SIG-M5 treated with dmso at 0.1 percent for 504 hours (cell line): ENCODE data around the gene ZNF57.
A peak's percentile ranks its signal among the peaks of the same experiment; 100 is the strongest.
"Not testable (repeated sequence)": the region's sequence is repeated elsewhere in the genome, so short reads cannot be mapped to it uniquely, and the experiment has no call there.

Experiments used
- DNase-seq: peaks from one replicate; lab custom pipeline; 2025; ENCODE audit not compliant: unreplicated experiment; lab: John Stamatoyannopoulos, UW

ZNF57 gene

DNA sequence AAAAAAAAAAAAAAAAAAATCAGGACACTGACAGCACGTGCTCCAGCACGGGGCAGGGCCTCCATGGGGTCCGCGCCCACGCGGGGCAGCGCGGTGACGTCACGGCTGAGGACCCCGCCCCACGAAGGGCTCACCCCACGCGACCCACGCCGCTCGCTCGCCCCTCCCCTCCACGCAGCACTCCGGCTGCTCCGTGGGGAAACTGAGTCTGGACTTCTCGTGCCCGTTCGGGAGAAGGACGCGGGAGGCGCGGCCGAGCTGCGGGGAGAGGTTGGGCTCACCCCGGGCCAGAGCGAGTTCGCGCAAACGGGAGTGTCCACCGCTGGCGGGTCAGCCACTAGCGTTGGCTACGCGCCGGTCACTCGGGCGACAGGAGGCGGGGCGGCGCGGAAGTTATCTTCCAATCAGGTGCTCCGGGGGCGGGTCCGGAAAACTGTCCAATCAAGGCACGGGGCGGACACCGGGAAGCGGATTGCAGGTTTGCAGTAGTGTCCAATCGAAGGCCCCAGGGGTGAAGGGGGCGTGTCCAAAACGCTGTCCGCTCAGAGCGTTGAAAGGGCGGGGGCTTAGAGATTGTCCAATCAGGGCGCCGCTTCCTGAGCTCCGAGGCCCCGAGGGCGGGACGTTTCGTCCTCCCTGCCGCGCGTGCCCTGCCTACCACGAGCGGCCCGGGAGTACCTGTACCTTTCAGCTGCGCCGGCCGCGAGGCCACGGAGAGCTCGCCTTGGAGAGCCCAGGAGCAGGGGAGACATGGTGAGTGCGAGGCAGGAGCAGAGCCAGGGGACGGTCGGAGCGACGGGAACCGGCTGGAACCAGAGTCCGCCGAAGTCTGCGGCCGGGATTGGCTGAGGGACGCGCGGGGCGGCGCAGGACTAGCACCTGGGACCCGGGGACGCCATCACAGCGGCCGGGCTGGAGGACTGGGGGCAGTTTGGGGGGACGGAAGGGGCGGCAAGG is at the start of gene ZNF57:
ZNF57 (plus strand) TSS at position 633 of the 957 bp plus-strand sequence; CDS start at position 751, 118 bp downstream.
- DNase-seq, result peak; percentile 95

DNA sequence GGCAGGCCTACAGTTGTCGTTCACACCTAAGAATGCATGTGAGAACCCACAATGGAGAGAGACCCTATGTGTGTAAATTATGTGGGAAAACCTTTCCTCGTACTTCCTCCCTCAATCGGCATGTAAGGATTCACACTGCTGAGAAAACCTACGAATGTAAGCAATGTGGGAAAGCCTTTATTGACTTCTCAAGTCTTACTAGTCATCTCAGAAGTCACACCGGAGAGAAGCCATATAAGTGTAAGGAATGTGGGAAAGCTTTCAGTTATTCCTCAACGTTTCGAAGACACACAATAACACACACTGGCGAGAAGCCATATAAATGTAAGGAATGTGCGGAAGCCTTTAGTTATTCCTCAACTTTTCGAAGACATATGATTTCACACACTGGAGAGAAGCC is 48.1 kb upstream of the ZNF57 start:
- DNase-seq, result no peak

DNA sequence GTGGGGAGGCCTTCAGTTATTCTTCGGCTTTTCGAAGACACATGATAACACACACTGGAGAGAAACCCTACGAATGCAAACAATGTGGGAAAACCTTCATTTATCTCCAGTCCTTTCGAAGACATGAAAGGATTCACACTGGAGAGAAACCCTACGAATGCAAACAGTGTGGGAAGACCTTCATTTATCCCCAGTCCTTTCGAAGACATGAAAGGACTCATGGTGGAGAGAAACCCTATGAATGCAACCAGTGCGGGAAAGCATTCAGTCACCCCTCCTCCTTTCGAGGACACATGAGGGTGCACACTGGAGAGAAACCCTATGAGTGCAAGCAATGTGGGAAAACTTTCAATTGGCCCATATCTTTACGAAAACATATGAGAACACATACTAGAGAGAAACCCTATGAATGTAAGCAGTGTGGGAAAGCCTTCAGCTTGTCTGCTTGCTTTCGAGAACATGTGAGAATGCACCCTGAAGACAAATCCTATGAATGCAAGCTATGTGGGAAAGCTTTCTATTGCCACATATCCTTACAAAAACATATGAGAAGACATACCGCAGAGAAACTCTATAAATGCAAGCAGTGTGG is 47.6 kb upstream of the ZNF57 start:
- DNase-seq, result no peak

DNA sequence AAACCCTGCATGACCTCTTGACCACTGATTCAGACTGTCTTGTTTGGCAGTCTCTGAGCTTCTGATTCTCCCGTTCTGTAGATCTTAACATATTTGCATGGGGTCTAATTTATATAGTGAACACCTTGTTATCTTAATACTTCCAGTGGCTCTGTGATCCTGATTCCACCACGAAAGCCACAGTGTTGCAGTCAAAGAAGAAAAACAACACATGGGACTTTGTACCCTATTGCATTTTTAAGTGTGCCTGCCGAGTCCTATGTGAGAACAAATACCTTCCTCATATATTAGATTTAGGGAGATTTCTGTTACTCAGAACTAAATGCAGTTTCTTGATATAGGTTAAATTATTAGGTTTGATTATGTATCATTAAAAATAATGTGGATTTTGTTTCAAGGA is 45.9 kb upstream of the ZNF57 start:
- no peak for DNase-seq

DNA sequence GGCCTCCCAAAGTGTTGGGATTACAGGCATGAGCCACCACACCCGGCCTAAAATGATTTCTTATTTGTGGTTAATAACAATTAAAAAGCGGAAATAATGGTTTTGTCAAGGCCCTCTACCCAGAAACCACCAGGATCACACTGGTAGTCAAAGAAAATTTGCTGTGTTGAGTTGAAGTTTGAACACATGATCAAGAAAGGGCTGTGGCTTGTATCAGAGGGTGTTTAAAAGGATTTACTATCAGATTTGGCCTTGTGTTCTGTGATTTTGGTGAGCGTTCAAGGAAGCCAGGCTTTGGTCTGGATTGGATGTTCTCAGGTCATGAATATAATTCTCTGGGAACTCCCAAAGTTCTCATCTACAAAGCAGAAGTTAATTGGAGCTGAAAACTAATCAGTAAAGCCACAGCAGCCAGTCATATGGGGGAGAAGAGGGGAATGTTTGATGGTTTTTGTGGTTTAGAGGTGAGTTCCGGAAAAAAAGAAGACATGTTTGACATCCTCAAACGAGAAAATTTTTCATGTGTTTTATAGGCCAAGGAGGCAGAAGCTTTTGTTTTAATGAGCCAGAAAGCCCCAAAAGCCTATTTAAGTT is 44.2 kb upstream of the ZNF57 start:
- DNase-seq, result no peak

DNA sequence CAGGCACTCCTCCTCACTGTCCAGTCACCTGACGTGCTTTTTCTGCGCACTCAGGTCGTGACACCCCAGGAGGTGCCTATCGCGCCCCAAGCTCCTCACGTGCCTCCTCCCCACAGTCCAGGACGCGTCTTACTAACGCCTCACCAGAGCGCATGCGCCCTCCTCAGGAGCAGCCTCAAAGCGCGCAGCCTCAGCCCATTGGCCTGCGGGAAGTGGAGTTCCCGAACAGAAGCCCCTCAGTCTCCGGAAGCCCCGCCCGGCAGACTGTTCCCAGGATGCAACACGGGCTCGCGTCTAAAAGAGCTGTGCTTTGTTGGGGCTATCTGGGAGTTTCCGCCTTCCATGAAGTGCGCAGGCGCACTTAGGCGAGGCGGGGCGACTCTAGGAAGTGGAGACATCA is 41.9 kb upstream of the ZNF57 start:
- no peak for DNase-seq

DNA sequence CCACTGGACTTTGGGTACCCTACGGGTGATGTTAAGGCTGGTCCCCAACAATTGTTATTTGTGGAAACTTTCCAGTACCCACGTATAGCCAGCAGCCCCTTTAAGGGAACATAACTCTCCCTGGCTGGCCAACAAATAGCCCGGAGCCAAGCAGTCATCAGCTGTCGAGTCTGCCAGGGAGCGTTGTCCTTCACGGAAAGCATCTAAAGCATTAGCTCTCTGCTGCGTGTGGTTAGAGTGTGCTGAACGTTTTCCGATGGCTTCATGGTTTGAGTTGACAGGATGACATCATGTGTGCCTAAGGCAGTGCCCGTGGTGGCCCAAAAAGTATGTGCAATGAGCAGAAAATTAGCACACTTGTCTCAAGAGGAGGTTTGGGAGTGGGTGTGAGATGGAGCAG is 36.9 kb upstream of the ZNF57 start:
- no peak for DNase-seq

DNA sequence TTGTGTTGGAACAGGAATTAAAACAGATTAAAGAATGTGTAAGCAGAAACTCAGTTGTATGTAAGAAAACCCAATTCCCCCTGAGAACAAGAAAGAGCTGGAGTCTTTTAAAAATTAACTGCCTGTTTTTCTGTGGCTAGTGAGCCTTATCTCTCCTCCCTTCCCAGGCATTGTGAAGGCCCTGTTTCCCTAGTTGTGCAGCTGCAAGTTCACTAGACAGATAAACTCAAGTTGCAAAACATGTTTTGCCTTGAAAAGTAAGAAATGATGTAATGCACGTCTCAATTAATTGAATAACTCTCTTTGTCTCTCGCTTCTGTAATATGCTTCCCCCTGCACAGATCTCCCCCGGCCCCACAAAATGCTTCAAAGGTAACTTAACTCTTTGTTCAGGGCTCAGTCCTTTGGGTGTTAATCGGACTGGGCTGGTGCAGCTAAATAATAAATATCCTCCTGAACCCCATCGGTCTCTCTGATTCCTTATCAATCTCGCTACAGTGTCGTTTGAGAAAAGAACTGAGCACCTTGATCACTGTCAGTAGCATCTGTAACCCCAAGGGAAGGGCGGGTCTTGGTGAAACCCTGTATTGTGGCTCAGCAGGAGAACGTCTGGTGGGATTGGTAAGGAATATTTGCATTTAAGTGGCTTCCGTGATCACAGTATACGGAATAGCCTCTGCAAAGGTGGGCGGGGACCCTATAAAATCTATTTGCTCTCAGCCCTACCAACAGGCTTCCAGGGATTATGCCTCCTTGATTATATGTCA is 35.2 kb upstream of the ZNF57 start:
- no peak for DNase-seq

DNA sequence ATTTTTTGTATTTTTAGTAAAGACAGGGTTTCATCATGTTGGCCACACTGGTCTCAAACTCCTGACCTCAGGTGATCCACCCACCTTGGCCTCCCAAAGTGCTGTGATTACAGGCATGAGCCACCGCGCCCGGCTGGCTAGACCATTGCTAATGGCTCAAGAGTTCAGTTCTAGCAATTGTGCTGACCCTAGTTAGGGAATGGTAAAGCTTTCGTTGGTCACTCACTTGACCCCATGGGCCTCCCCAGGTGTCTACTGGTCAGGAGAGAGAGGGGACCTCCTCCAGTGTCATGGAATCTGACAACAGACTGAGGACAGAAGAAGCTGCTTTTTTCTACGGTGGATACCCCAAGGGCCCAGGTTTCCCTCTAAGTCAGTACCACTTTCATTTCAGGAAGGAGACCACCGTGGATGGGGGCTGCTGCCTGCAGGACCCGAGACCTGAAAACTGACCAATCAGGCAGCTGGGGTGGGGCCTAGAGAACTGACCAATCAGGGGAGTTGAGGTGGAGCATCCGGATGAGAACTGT is 34.2 kb upstream of the ZNF57 start:
- no peak for DNase-seq

DNA sequence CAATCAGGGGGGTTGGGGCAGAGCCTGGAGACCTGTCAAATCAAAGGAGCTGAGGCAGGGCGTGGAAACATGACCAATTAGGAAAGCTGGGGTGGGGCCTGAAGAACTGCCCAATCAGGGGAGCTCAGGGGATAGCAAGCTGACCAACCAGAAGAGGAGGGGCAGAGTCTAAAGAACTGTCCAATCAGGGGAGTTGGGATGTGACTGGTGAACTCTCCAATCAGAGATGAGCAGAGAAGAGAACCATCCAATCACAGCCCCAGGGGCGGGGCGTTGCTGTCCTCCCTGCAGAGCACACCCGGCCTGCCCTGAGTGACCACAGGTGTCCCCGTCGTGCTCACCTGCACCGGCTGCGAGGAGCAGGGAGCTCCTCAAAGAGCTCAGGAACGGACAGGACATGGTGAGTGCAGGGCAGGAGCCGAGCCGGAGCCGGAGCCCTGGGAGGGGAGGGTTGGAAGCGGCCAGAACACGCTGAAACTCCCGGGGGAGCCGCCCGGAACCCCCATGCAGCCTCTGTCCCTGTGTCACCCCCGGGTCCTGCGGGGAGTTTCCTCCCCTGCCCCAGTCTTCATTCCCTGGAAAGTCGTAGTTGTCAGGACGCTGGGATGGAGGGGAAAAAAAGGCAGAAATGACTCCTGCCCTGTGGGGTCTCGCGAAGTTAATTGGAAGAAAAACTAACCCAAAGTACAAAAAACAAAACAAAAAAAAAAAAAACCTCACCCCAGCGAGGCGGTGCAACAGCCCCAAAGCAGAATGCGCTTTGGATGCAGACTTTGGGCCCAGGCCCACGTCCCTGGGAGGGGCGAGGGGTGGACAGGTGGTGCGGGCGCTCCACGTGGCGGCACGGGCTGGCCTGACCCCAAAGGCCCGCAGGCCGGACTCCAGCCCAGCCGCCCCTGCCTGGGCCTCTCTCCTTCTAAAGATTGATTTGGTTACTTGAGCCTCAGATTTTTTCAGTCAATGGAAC is 33.4 kb upstream of the ZNF57 start, which contains the start of gene ZNF556:
ZNF556 (plus strand) TSS at position 311 of the 967 bp plus-strand sequence; CDS start at position 398, 87 bp downstream.
- DNase-seq, result no peak

DNA sequence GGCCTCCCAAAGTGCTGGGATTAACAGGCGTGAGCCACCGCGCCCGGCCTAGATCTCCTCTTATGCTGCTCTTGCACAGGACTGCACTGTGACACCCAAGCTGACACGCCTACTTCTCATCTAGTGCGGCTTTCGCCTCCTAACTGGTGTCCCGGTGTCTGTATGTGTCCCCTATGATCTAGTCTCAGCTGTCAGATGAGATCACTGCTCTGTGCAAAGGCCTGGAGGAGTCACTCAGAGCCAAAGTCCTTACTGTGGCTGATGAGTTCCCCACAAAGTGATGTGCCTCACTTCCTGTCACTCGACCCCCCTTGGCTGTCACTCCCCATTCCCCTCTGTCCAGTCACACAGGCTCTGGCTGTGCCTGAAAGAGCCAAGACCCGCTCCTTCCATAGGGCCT is 31.1 kb upstream of the ZNF57 start:
- DNase-seq, result no peak

DNA sequence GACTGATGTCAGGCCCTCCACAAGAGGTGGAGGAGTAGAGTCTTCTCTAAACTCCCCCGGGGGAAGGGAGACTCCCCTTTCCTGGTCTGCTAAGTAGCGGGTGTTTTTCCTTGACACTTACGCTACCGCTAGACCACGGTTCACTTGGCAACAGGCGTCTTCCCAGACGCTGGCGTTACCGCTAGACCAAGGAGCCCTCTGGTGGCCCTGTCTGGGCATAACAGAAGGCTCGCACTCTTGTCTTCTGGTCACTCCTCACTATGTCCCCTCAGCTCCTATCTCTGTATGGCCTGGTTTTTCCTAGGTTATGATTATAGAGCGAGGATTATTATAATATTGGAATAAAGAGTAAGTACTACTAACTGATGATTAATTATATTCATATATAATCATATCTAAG is 28.6 kb upstream of the ZNF57 start:
- not testable (repeated sequence) for DNase-seq

DNA sequence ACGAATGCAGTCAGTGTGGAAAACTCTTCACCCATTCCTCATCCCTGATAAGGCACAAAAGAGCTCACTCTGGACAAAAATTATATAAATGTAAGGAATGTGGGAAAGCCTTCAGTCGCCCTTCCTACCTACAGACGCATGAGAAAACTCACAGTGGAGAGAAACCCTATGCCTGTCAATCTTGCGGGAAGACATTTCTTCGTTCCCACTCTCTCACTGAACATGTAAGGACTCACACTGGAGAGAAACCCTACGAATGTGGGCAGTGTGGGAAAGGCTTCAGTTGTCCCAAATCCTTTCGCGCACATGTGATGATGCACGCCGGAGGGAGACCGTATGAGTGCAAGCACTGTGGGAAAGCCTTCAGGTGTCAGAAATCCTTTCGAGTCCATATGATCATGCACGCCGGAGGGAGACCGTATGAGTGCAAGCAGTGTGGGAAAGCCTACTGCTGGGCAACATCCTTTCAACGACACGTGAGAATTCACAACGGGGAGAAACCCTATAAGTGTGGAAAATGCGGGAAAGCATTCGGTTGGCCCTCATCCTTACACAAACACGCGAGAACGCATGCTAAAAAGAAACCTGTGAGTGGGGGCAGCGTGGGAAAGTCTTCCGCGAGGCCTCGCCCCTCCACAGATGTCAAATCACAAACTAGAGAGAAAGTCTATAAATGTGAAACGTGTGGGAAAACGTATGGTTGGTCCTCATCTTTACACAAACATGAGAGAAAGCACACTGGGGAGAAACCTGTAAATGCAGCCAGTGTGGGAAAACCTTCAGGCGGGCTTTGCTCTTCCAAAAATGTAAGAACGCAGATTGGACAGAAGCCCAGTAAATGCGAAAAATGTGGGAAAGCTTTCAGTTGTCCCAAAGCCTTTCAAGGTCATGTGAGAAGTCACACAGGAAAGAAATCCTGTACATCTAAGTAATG is 23.1 kb upstream of the ZNF57 start:
- DNase-seq, result no peak

DNA sequence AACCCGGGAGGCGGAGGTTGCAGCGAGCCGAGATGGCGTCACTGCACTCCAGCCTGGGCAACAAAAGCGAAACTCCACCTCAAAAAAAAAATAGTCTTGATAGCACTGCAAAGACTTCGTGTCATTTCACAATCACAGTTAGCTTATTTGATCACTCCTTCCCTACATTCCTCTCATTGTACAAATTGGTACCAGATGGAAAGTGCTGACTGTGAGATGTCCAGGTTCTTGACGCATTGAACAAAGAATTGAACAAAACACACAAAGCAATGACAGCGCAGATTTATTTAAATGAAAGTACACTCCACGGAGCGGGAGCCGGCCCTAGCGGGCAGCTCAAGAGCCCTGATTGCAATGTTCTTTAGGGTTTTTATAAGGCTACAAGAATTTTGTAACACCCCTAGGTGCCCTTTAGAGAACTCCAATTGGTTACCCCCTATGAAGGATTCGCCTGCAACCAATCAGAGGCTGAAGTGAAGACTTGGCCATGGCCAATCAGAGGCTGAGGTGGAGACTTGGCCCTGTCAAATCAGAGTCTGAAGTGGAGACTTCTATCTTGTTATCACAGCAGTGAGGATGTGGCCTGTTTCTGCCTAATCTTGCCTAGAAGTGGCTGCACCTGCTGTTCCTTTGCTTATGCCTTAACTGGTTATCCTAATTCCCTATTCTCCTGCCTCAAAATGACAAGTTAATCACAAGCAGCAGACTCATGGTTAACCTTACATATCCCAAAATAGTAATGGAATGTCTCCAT is 16.9 kb upstream of the ZNF57 start:
- no peak for DNase-seq

DNA sequence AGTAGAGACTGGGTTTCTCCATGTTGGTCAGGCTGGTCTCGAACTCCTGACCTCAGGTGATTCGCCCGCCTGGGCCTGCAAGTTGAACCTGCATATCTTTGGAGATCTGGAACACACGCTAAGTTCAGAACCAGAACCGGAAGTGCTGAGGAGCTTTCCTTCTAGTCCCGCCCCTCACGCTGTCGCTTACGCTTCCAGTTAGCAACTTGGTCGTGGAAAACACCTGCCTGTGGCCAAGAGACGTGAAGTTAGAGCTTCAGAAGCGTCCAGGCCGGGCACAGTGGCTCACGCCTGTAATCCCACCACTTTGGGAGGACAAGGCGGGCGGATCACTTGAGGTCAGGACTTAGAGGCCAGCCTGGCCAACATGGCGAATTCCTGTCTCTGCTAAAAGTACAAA is 15.0 kb upstream of the ZNF57 start:
- DNase-seq, result no peak

DNA sequence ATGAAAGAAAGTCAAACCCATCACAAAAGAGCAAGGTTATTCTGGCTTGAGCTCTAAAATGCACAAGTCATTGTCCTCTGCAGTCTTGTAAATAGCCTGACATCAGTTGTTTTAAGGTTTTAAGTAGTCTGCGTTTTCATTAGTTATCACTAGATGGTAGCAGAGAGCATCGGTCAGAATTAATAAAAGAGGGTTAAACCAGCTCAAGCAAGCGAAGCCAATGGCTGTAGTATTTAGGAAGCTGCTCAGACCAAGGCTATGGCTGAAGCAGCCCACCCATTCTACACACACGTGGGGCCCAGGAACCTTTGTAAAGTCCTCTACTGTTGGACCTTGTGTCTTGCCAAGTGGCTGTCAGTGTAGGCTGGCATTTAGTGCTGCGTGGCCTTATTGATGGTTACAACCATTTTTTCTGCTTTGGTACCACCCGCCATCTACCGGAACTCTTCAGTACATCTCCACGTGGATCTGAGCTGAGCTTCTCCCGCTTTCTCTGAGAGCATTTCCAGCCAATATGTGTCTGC is 13.3 kb upstream of the ZNF57 start:
- peak; percentile 67 for DNase-seq

DNA sequence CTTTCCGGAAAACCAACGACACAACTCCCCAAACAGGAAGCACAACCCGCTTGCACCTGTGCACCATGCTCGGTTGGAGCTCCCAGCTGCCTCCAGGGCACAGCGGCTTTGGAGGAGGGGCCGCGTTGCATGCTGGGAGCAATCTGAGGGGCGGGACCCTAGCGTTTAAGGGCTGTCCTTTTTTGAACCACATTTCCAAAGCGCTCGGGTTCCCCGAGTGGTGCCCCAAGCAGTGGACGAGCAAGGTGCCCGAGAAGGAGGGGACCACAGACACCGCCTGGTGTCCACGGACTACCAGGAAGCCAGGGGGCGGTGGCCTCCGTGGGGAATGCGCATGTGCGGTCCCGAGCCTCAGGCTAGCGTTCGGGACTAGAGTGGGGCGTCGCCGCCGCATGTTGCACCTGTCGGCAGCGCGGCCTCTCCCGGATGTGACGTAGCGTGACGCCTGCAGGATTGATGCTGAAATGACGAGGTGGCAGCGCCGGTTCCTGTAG is 11.9 kb upstream of the ZNF57 start:
- no peak for DNase-seq

DNA sequence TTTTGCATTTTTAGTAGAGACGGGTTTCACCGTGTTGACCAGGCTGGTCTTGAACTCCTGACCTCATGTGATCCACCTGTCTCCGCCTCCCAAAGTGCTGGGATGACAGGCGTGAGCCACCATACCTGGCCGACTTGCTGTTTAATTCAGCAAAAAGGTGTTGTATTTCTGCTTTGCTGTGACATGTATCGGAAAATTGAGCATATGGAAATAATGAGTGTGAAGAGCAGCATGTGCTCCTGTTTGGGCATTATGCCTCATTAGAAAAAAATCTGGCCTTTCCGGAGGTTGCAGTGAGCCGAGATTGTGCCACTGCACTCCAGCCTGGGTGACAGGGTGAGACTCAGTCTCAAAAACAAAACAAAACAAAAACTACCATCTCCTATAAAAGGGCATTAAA is 10.2 kb upstream of the ZNF57 start:
- not testable (repeated sequence) for DNase-seq
